ENCODE results near the gene SHROOM4. TPM values are rescaled to one million over a fixed set of nuclear protein-coding genes. Genes with fewer than 3 reads are reported as not detected.

The SHROOM4 gene
- total RNA-seq, 1 experiment from 2014 or later: 0.13 TPM

DNA sequence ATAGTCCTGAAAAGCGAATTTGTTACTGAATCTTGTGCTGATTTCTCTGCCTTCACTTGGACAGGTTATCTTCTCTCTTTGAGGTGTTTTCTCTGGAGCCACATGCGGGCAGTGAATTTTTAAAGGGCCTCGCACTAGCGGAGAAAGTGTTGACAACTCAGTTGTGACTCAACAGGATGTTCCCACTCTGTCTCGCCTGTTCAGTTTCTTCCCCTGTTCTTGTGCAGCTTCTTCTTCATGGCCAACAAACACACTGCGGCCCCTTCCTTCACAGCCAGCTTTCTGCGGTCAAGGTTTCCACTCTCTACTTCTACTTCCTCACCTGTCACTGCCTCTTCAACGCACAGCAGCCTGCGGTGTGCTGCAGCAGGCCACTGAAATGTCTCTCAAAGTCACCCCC lies 1.1 kb upstream of the SHROOM4 start:
- intact Hi-C loops (cut with micrococcal nuclease; ENCODE audit: unreplicated experiment): no loop called here
- CTCF ChIA-PET: no interaction called here

DNA sequence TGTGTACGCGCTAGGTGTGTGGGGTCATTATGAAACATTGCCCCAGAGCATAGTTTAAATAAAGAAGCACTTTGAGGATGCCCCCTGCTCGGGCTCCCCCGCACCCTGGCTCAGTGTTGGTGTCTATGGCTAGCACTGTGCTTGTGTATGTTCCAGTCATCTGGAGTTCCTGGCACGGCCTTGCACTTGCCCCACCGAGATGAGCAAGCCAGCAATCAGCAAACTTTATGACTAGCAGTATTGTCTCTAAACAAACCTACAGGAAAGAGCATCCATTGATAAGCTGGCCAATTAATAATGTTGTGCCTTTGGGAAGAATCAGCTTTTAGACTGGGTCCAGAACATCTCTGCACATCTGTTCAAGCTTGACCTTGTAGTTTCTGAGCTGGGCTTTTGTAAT lies 707 bp upstream of the SHROOM4 start:
- Histone ChIP-seq H3K27me3 (ENCODE audit: control insufficient read depth, insufficient read depth, low read length) (no peaks in the 10 kb centered on the region), H3K9me3 (ENCODE audit: control insufficient read depth, insufficient read depth, low read depth, low read length) (no peaks in the 10 kb centered on the region), H3K4me3 (ENCODE audit: low read depth in 2 of 2, low read length in 2 of 2) (no peak overlapping the region), H3K27ac (ENCODE audit: low read length) (no peak overlapping the region), H3K36me3 (ENCODE audit: control insufficient read depth, insufficient read depth, low read length) (no peaks in the 10 kb centered on the region), H3K4me1 (ENCODE audit: control insufficient read depth, insufficient read depth, low read length) (no peaks in the 10 kb centered on the region; the same call in 1 of the 2 replicates)
- in situ Hi-C loops (cut with HindIII; ENCODE audit: low pct_unique_long_range_greater_than_20kb, low sequenced_read_pairs) (no loop called here), intact Hi-C loops (cut with micrococcal nuclease; ENCODE audit: unreplicated experiment) (no loop called here)
- CTCF ChIA-PET: no interaction called here
- POLR2A ChIA-PET: no interaction called here
- ATAC-seq: no peak
- no TSS peak for BruUV-seq (replicated peaks)
- TF ChIP-seq CTCF (IDR thresholded peaks at IDR 0.05) (no peak), TCF7L2 (IDR thresholded peaks at IDR 0.05; ENCODE audit: low read depth, low read length) (no peak), SIN3A (IDR thresholded peaks at IDR 0.05; ENCODE audit: borderline replicate concordance, insufficient read depth, low read depth, low read length) (no peak), REST (IDR thresholded peaks at IDR 0.05; ENCODE audit: insufficient read depth in 1 of 2, low read depth in 2 of 2, low read length in 1 of 2) (no peak), POLR2AphosphoS5 (IDR thresholded peaks at IDR 0.05; ENCODE audit: low read depth, low read length) (no peak)
- DNase-seq (ENCODE audit: low read depth, low spot score): no peak

More for the DNA sequence above, 1.1 kb upstream of the SHROOM4 start:
- POLR2A ChIA-PET: no interaction called here
- Histone ChIP-seq H3K4me1 (ENCODE audit: control insufficient read depth, insufficient read depth, low read length) (no peaks in the 10 kb centered on the region; the same call in 1 of the 2 replicates), H3K27ac (ENCODE audit: low read length) (no peak overlapping the region), H3K27me3 (ENCODE audit: control insufficient read depth, insufficient read depth, low read length) (no peaks in the 10 kb centered on the region), H3K36me3 (ENCODE audit: control insufficient read depth, insufficient read depth, low read length) (no peaks in the 10 kb centered on the region), H3K9me3 (ENCODE audit: control insufficient read depth, insufficient read depth, low read depth, low read length) (no peaks in the 10 kb centered on the region), H3K4me3 (ENCODE audit: low read depth in 2 of 2, low read length in 2 of 2) (no peak overlapping the region)
- TF ChIP-seq CTCF (IDR thresholded peaks at IDR 0.05): no peak
- TF ChIP-seq REST (IDR thresholded peaks at IDR 0.05; ENCODE audit: insufficient read depth in 1 of 2, low read depth in 2 of 2, low read length in 1 of 2): no peak
- TF ChIP-seq SIN3A (IDR thresholded peaks at IDR 0.05; ENCODE audit: borderline replicate concordance, insufficient read depth, low read depth, low read length): no peak
- no peak for TF ChIP-seq POLR2AphosphoS5 (IDR thresholded peaks at IDR 0.05; ENCODE audit: low read depth, low read length)
- DNase-seq (ENCODE audit: low read depth, low spot score): no peak
- ATAC-seq: no peak
- no TSS peak for BruUV-seq (replicated peaks)
- in situ Hi-C loops (cut with HindIII; ENCODE audit: low pct_unique_long_range_greater_than_20kb, low sequenced_read_pairs): no loop called here

Measured in Panc1 (cell line).